ENCODE results near the gene SFMBT1. TPM values are rescaled to one million over a fixed set of nuclear protein-coding genes. Genes with fewer than 3 reads are reported as not detected.

Gene SFMBT1
- total RNA-seq, 1 donor from 2014 or later = 5.5 TPM

DNA sequence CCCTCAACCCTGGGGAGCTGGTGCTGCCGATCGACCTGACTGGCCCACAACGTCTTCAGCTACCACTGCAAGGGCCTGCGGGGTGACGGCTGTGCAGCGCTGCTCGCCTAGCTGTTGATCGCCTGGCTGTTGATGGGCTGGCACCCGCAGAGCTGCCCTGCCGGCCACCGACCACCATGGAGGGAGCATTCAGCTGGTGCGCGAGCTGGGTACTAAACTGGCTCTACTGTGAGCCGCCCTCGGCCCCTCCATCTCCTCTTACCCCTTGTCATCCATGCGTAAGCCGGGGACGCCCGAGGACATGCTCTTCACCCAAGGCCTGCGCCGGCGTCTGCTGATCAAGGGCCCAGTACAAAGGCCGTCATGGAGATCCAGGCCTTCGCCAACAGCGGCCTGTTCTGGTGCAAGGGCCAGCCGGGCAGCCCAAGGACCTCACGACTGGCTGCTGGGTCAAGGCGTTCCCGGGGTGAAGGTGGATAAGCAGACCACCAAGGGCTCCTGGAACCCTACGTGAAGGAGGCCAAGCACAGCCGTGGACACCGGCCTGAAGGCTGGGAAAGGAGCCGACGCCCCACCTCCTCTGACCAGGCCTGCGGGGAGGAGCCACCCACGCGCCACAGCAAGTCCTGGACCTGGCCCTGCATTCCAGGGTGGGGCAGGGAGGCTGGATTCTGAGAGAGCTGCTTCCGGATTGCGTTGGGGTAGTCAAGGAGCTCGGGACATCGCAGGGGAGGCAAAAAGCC, 46.9 kb downstream of the SFMBT1 start:
- no peak for DNase-seq (ENCODE audit: low read depth)
- no peaks in the 10 kb centered on the region for H3K9me3 Mint-ChIP-seq (ENCODE audit: unreplicated experiment)
- no peak overlapping the region for H3K4me3 Mint-ChIP-seq (ENCODE audit: unreplicated experiment)
- H3K36me3 Mint-ChIP-seq (ENCODE audit: low read depth, unreplicated experiment) = no peaks in the 10 kb centered on the region
- no peak overlapping the region for H3K27ac ChIP-seq (ENCODE audit: low read depth, low read length)
- H3K4me2 ChIP-seq (ENCODE audit: low read length) = no peak overlapping the region
- no peaks in the 10 kb centered on the region for H3K27me3 Mint-ChIP-seq (ENCODE audit: low read depth, unreplicated experiment)
- H3K9me3 ChIP-seq (ENCODE audit: insufficient read depth, low read depth, low read length) = no peaks in the 10 kb centered on the region
- H3K27ac Mint-ChIP-seq (ENCODE audit: unreplicated experiment) = no peak overlapping the region
- H4K20me1 ChIP-seq (ENCODE audit: insufficient read depth, low read length) = no peaks in the 10 kb centered on the region
- no peak for TF ChIP-seq EZH2 (IDR thresholded peaks at IDR 0.05; ENCODE audit: insufficient read depth, low read length)
- TF ChIP-seq, protein P1, sequence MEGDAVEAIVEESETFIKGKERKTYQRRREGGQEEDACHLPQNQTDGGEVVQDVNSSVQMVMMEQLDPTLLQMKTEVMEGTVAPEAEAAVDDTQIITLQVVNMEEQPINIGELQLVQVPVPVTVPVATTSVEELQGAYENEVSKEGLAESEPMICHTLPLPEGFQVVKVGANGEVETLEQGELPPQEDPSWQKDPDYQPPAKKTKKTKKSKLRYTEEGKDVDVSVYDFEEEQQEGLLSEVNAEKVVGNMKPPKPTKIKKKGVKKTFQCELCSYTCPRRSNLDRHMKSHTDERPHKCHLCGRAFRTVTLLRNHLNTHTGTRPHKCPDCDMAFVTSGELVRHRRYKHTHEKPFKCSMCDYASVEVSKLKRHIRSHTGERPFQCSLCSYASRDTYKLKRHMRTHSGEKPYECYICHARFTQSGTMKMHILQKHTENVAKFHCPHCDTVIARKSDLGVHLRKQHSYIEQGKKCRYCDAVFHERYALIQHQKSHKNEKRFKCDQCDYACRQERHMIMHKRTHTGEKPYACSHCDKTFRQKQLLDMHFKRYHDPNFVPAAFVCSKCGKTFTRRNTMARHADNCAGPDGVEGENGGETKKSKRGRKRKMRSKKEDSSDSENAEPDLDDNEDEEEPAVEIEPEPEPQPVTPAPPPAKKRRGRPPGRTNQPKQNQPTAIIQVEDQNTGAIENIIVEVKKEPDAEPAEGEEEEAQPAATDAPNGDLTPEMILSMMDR (IDR thresholded peaks at IDR 0.05; ENCODE audit: insufficient read depth, low read depth, low read length) = no peak
- H3K79me2 ChIP-seq (ENCODE audit: insufficient read depth, low read length) = no peaks in the 10 kb centered on the region
- H3K27me3 ChIP-seq (ENCODE audit: insufficient read depth, low read length) = no peaks in the 10 kb centered on the region
- no peak overlapping the region for H3K4me3 ChIP-seq (ENCODE audit: insufficient read depth, low read depth, low read length)
- H3K4me1 Mint-ChIP-seq (ENCODE audit: low read depth, unreplicated experiment) = no peaks in the 10 kb centered on the region
- no peaks in the 10 kb centered on the region for H3K36me3 ChIP-seq (ENCODE audit: insufficient read depth, low read length)
- no peak overlapping the region for H2AFZ ChIP-seq (ENCODE audit: low read depth, low read length)
- H3K4me1 ChIP-seq (ENCODE audit: insufficient read depth, low read length) = no peaks in the 10 kb centered on the region
- no peak overlapping the region for H3K9ac ChIP-seq (ENCODE audit: low read length)
- no peak for FAIRE-seq

DNA sequence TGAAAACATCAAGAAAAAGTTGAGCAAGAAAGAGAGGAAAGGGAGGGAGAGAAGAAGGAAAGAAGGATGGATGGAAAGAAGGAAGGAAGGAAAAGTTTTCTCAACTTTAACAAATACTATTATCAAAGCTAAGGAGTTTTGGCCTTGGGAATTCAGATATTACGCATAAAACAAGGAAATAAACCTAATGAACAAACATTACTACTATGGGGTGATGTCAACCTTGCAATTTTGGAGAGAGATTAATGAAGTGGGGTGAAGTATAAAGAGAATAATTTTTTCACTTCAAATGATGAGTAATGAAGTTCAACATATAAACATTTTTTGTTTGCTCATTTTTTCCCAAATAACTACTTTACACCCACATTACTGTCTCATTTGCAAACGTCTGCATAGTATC, 55.2 kb downstream of the SFMBT1 start:
- Mint-ChIP-seq H3K27me3 (ENCODE audit: low read depth, unreplicated experiment) (no peaks in the 10 kb centered on the region), H3K27ac (ENCODE audit: unreplicated experiment) (no peak overlapping the region), H3K36me3 (ENCODE audit: low read depth, unreplicated experiment) (no peaks in the 10 kb centered on the region), H3K4me3 (ENCODE audit: unreplicated experiment) (no peak overlapping the region), H3K4me1 (ENCODE audit: low read depth, unreplicated experiment) (no peaks in the 10 kb centered on the region), H3K9me3 (ENCODE audit: unreplicated experiment) (no peaks in the 10 kb centered on the region)
- Histone ChIP-seq H3K27ac (ENCODE audit: low read depth, low read length) (no peak overlapping the region), H3K4me3 (ENCODE audit: insufficient read depth, low read depth, low read length) (no peak overlapping the region), H3K36me3 (ENCODE audit: insufficient read depth, low read length) (no peaks in the 10 kb centered on the region), H3K79me2 (ENCODE audit: insufficient read depth, low read length) (no peaks in the 10 kb centered on the region), H3K4me2 (ENCODE audit: low read length) (no peak overlapping the region), H4K20me1 (ENCODE audit: insufficient read depth, low read length) (no peaks in the 10 kb centered on the region), H3K9me3 (ENCODE audit: insufficient read depth, low read depth, low read length) (no peaks in the 10 kb centered on the region), H3K9ac (ENCODE audit: low read length) (no peak overlapping the region), H3K27me3 (ENCODE audit: insufficient read depth, low read length) (no peaks in the 10 kb centered on the region), H2AFZ (ENCODE audit: low read depth, low read length) (no peak overlapping the region), H3K4me1 (ENCODE audit: insufficient read depth, low read length) (no peaks in the 10 kb centered on the region)
- FAIRE-seq (peak; percentile 45), DNase-seq (ENCODE audit: low read depth) (no peak)
- no peak for TF ChIP-seq EZH2 (IDR thresholded peaks at IDR 0.05; ENCODE audit: insufficient read depth, low read length)
- TF ChIP-seq, protein P1 (IDR thresholded peaks at IDR 0.05; ENCODE audit: insufficient read depth, low read depth, low read length) = no peak

- peaks cover under 1% of the 10 kb centered on the region for H3K36me3 Mint-ChIP-seq (ENCODE audit: low read depth, unreplicated experiment)
- Histone ChIP-seq H3K4me2 (ENCODE audit: low read length) (no peak overlapping the region), H4K20me1 (ENCODE audit: insufficient read depth, low read length) (no peaks in the 10 kb centered on the region), H3K9ac (ENCODE audit: low read length) (no peak overlapping the region), H2AFZ (ENCODE audit: low read depth, low read length) (no peak overlapping the region), H3K27ac (ENCODE audit: low read depth, low read length) (no peak overlapping the region), H3K9me3 (ENCODE audit: insufficient read depth, low read depth, low read length) (no peaks in the 10 kb centered on the region), H3K36me3 (ENCODE audit: insufficient read depth, low read length) (no peaks in the 10 kb centered on the region), H3K79me2 (ENCODE audit: insufficient read depth, low read length) (no peaks in the 10 kb centered on the region), H3K4me1 (ENCODE audit: insufficient read depth, low read length) (no peaks in the 10 kb centered on the region), H3K27me3 (ENCODE audit: insufficient read depth, low read length) (no peaks in the 10 kb centered on the region), H3K4me3 (ENCODE audit: insufficient read depth, low read depth, low read length) (no peak overlapping the region)
- TF ChIP-seq EZH2 (IDR thresholded peaks at IDR 0.05; ENCODE audit: insufficient read depth, low read length) = no peak
- TF ChIP-seq, protein P1 (IDR thresholded peaks at IDR 0.05; ENCODE audit: insufficient read depth, low read depth, low read length) = peak; percentile 29
- no peaks in the 10 kb centered on the region for H3K9me3 Mint-ChIP-seq (ENCODE audit: unreplicated experiment)
- H3K27ac Mint-ChIP-seq (ENCODE audit: unreplicated experiment) = no peak overlapping the region
- no peak for FAIRE-seq
- DNase-seq (ENCODE audit: low read depth) = peak; percentile 22
- no peak overlapping the region for H3K4me3 Mint-ChIP-seq (ENCODE audit: unreplicated experiment)
- H3K4me1 Mint-ChIP-seq (ENCODE audit: low read depth, unreplicated experiment) = no peaks in the 10 kb centered on the region
- no peaks in the 10 kb centered on the region for H3K27me3 Mint-ChIP-seq (ENCODE audit: low read depth, unreplicated experiment)
Observed at GRCh38 chr3:52986938-52987337, 58.9 kb downstream of the SFMBT1 start.
